ENCODE results near the gene SCAMP2.
"Not testable (repeated sequence)": the region's sequence is repeated elsewhere in the genome, so short reads cannot be mapped to it uniquely, and the experiment has no call there.

The SCAMP2 gene

GRCh38 chr15:74873036-74873755 lies at the start of gene SCAMP2:
SCAMP2 (minus strand) TSS chr15:74873365; CDS start chr15:74873255, 110 bp downstream.
- peak within 1 kb of the TSS; percentile 46 for H3K9ac ChIP-seq
- H2AFZ ChIP-seq = peak within 1 kb of the TSS; percentile 91
- no peaks in the 10 kb centered on the region for H3K27me3 ChIP-seq (ENCODE audit: control insufficient read depth, insufficient read depth, low read length)
- TF ChIP-seq CTCF (IDR thresholded peaks at IDR 0.05) = no peak
- peak within 1 kb of the TSS; percentile 80 for H3K27ac ChIP-seq
- peak within 1 kb of the TSS; percentile 86 for H3K4me2 ChIP-seq (ENCODE audit: low read length)
- peaks cover 23% of the 10 kb centered on the region for H3K4me1 ChIP-seq
- no peaks in the 10 kb centered on the region for H3K36me3 ChIP-seq (ENCODE audit: control insufficient read depth, insufficient read depth, low read length)
- H3K9me3 ChIP-seq (ENCODE audit: control insufficient read depth, low read length) = no peaks in the 10 kb centered on the region
- peaks cover 10% of the 10 kb centered on the region for H3K79me2 ChIP-seq
- peak within 1 kb of the TSS; percentile 90 for H3K4me3 ChIP-seq (ENCODE audit: low read depth, low read length)

GRCh38 chr15:74920456-74920855 lies 47.3 kb upstream of the SCAMP2 start:
- Histone ChIP-seq H3K9ac (no peak overlapping the region), H3K4me3 (ENCODE audit: low read depth, low read length) (no peak overlapping the region), H2AFZ (no peak overlapping the region), H3K4me2 (ENCODE audit: low read length) (no peak overlapping the region), H3K79me2 (no peaks in the 10 kb centered on the region), H3K4me1 (no peaks in the 10 kb centered on the region), H3K36me3 (ENCODE audit: control insufficient read depth, insufficient read depth, low read length) (no peaks in the 10 kb centered on the region), H3K27me3 (ENCODE audit: control insufficient read depth, insufficient read depth, low read length) (no peaks in the 10 kb centered on the region), H3K27ac (no peak overlapping the region), H3K9me3 (ENCODE audit: control insufficient read depth, low read length) (no peaks in the 10 kb centered on the region)
- TF ChIP-seq CTCF (IDR thresholded peaks at IDR 0.05) = no peak

- TF ChIP-seq CTCF (IDR thresholded peaks at IDR 0.05) = no peak
- no peaks in the 10 kb centered on the region for H3K27me3 ChIP-seq (ENCODE audit: control insufficient read depth, insufficient read depth, low read length)
- H2AFZ ChIP-seq = no peak overlapping the region
- no peaks in the 10 kb centered on the region for H3K79me2 ChIP-seq
- H3K9me3 ChIP-seq (ENCODE audit: control insufficient read depth, low read length) = no peaks in the 10 kb centered on the region
- H3K27ac ChIP-seq = no peak overlapping the region
- no peak overlapping the region for H3K4me2 ChIP-seq (ENCODE audit: low read length)
- H3K4me3 ChIP-seq (ENCODE audit: low read depth, low read length) = no peak overlapping the region
- no peak overlapping the region for H3K9ac ChIP-seq
- H3K4me1 ChIP-seq = no peaks in the 10 kb centered on the region
- no peaks in the 10 kb centered on the region for H3K36me3 ChIP-seq (ENCODE audit: control insufficient read depth, insufficient read depth, low read length)
These were observed 44.5 kb upstream of the SCAMP2 start for GRCh38 chr15:74917676-74918075.

GRCh38 chr15:74913799-74914198 lies 40.6 kb upstream of the SCAMP2 start:
- not testable (repeated sequence) for H3K27ac ChIP-seq; H3K4me3 ChIP-seq (ENCODE audit: low read depth, low read length); H2AFZ ChIP-seq; H3K36me3 ChIP-seq (ENCODE audit: control insufficient read depth, insufficient read depth, low read length); H3K9ac ChIP-seq; H3K27me3 ChIP-seq (ENCODE audit: control insufficient read depth, insufficient read depth, low read length); H3K9me3 ChIP-seq (ENCODE audit: control insufficient read depth, low read length); H3K79me2 ChIP-seq; H3K4me2 ChIP-seq (ENCODE audit: low read length); H3K4me1 ChIP-seq

GRCh38 chr15:74913041-74913440 lies 39.9 kb upstream of the SCAMP2 start:
- H3K9ac ChIP-seq = no peak overlapping the region
- H2AFZ ChIP-seq = no peak overlapping the region
- no peaks in the 10 kb centered on the region for H3K79me2 ChIP-seq
- no peak overlapping the region for H3K4me3 ChIP-seq (ENCODE audit: low read depth, low read length)
- H3K27me3 ChIP-seq (ENCODE audit: control insufficient read depth, insufficient read depth, low read length) = no peaks in the 10 kb centered on the region
- H3K4me2 ChIP-seq (ENCODE audit: low read length) = no peak overlapping the region
- no peaks in the 10 kb centered on the region for H3K36me3 ChIP-seq (ENCODE audit: control insufficient read depth, insufficient read depth, low read length)
- H3K27ac ChIP-seq = no peak overlapping the region
- no peak for TF ChIP-seq CTCF (IDR thresholded peaks at IDR 0.05)
- no peaks in the 10 kb centered on the region for H3K9me3 ChIP-seq (ENCODE audit: control insufficient read depth, low read length)
- H3K4me1 ChIP-seq = no peaks in the 10 kb centered on the region

All from parathyroid adenoma (tissue), 2 donors.